GM19193 (cell line): Measurements from ENCODE around the gene ATP6AP2.

Experiments
- POLR2A ChIP-seq: IDR thresholded peaks from 4 replicates; pipeline ENCODE4 v1.6.1; 2011; ENCODE audit not compliant: insufficient read depth, insufficient read length; ENCODE audit errors: extremely low read depth

The ATP6AP2 gene

GRCh38 chrX:40580537-40581335, at the start of gene ATP6AP2:
Gene ATP6AP2 (plus strand): TSS chrX:40580970. CDS start chrX:40581066, 96 bp downstream.
- peak; percentile 77 for TF ChIP-seq POLR2A

GRCh38 chrX:40531056-40531826, 49.5 kb upstream of the ATP6AP2 start:
- TF ChIP-seq POLR2A, result no peak

GRCh38 chrX:40537310-40537709, 43.5 kb upstream of the ATP6AP2 start:
- TF ChIP-seq POLR2A, result no peak

GRCh38 chrX:40538406-40538805, 42.4 kb upstream of the ATP6AP2 start:
- no peak for TF ChIP-seq POLR2A

- TF ChIP-seq POLR2A, result no peak
Observed at GRCh38 chrX:40539214-40540142, 41.3 kb upstream of the ATP6AP2 start.

- TF ChIP-seq POLR2A, result no peak
Observed at GRCh38 chrX:40542208-40542607, 38.6 kb upstream of the ATP6AP2 start.

GRCh38 chrX:40542972-40543371, 37.8 kb upstream of the ATP6AP2 start:
- no peak for TF ChIP-seq POLR2A

GRCh38 chrX:40543661-40544328, 37.0 kb upstream of the ATP6AP2 start:
- no peak for TF ChIP-seq POLR2A

GRCh38 chrX:40544343-40545266, 36.2 kb upstream of the ATP6AP2 start:
- no peak for TF ChIP-seq POLR2A

GRCh38 chrX:40546870-40547269, 33.9 kb upstream of the ATP6AP2 start:
- TF ChIP-seq POLR2A, result no peak

- TF ChIP-seq POLR2A, result no peak
Observed at GRCh38 chrX:40550066-40550465, 30.7 kb upstream of the ATP6AP2 start.

- no peak for TF ChIP-seq POLR2A
Observed at GRCh38 chrX:40552768-40553167, 28.0 kb upstream of the ATP6AP2 start.

- TF ChIP-seq POLR2A, result no peak
Observed at GRCh38 chrX:40558590-40558989, 22.2 kb upstream of the ATP6AP2 start.
